B cell (primary cell): ENCODE measurements around the gene RERG. TPM values are rescaled to one million over a fixed set of nuclear protein-coding genes. Genes with fewer than 3 reads are reported as not detected.

ENCODE experiments used
- ATAC-seq: fragments of 200-7000 bp; cut with Tn5 transposase; one replicate; pipeline ENCODE4 v1.10.0; 2021; ENCODE audit warnings: low read depth, mild to moderate bottlenecking, moderate number of reproducible peaks, moderate library complexity
- CTCF ChIA-PET: fragments of 350-600 bp; sonication (Branson Sonifier 250); formaldehyde crosslinking; loops from one replicate; lab custom pipeline; 2021; ENCODE audit warnings: antibody characterized with exemption, inconsistent platforms; lab: Charles Lee
- POLR2A ChIA-PET: fragments of 350-600 bp; sonication (Branson Sonifier 250); formaldehyde crosslinking; loops from one replicate; lab custom pipeline; 2021; ENCODE audit warnings: antibody characterized with exemption; lab: Charles Lee
- DNase-seq: peaks from one replicate; pipeline ENCODE4 v3.0.0; 2013
- H2AFZ ChIP-seq: 2 replicates; pipeline ENCODE4 v1.6.1; 2012; ENCODE audit warnings: mild to moderate bottlenecking, low read depth, low read length; ENCODE audit not compliant: insufficient read depth, poor library complexity, severe bottlenecking
- H3K27ac ChIP-seq, 2 donors: 1 replicate in 1 of 2; 2 replicates in 1 of 2; pipeline ENCODE4 v1.5.1; 2012 to 2013; ENCODE audit warnings: low read length in 2 of 2, mild to moderate bottlenecking in 2 of 2, moderate library complexity in 1 of 2
- H3K27me3 ChIP-seq, 4 experiments: fragments of 200-600 bp in 1 of 4; sonication (generic) in 1 of 4; replicated peaks in 1 of 4; 1 replicate in 2 of 4; 2 replicates in 2 of 4; pipeline versions ENCODE4 v1.6.1 to v1.7.0; 2013 to 2016; ENCODE audit warnings: low read length in 3 of 4, mild to moderate bottlenecking in 2 of 4, mixed read lengths in 1 of 4, moderate library complexity in 1 of 4; ENCODE audit not compliant: insufficient read depth in 4 of 4, control insufficient read depth in 3 of 4; ENCODE audit errors: control extremely low read depth in 1 of 4
- H3K36me3 ChIP-seq, 2 experiments: replicated peaks in 1 of 2; 1 replicate in 1 of 2; 2 replicates in 1 of 2; pipeline versions ENCODE4 v1.6.1 to v1.7.1; 2013; ENCODE audit warnings: low read length in 1 of 2; ENCODE audit not compliant: insufficient read depth in 2 of 2, control insufficient read depth in 1 of 2; ENCODE audit errors: control extremely low read depth in 1 of 2, extremely low read depth in 1 of 2
- H3K4me1 ChIP-seq, 2 donors: fragments of 200-600 bp in 1 of 2; sonication (generic) in 1 of 2; 1 replicate in 1 of 2; 2 replicates in 1 of 2; pipeline versions ENCODE4 v1.5.1 to v1.6.1; 2013 to 2017; ENCODE audit warnings: low read length in 2 of 2; ENCODE audit not compliant: control insufficient read depth in 2 of 2, insufficient read depth in 2 of 2
- H3K4me2 ChIP-seq: replicated peaks from 2 replicates; pipeline ENCODE3; 2012; ENCODE audit warnings: mild to moderate bottlenecking, low read depth, low read length; ENCODE audit not compliant: poor library complexity, severe bottlenecking
- H3K4me3 ChIP-seq, 5 experiments: fragments of 200-600 bp in 1 of 5; sonication (generic) in 1 of 5; 1 replicate in 3 of 5; 2 replicates in 2 of 5; pipeline versions ENCODE4 v1.5.1 to v1.7.0; 2011 to 2016; ENCODE audit warnings: low read length in 4 of 5, mild to moderate bottlenecking in 4 of 5, low read depth in 2 of 5, control low read depth in 1 of 5, moderate library complexity in 1 of 5; ENCODE audit not compliant: insufficient read depth in 1 of 5; ENCODE audit errors: control extremely low read depth in 1 of 5, extremely low read depth in 1 of 5
- H3K79me2 ChIP-seq: fragments of 200-600 bp; sonication (generic); one replicate; pipeline ENCODE4 v1.6.0; 2016; ENCODE audit warnings: low read length; ENCODE audit not compliant: control insufficient read depth, insufficient read depth
- H3K9ac ChIP-seq: fragments of 200-600 bp; sonication (generic); 2 replicates; pipeline ENCODE4 v1.6.1; 2017; ENCODE audit warnings: mild to moderate bottlenecking, low read length, moderate library complexity
- H3K9me3 ChIP-seq, 3 donors: one replicate each; pipeline versions ENCODE4 v1.6.1 to v1.7.1; 2013; ENCODE audit warnings: low read length in 2 of 3; ENCODE audit not compliant: control insufficient read depth in 2 of 3, insufficient read depth in 1 of 3; ENCODE audit errors: control extremely low read depth in 1 of 3
- H4K20me1 ChIP-seq: 2 replicates; pipeline ENCODE4 v1.6.0; 2012; ENCODE audit warnings: mild to moderate bottlenecking, low read length; ENCODE audit not compliant: insufficient read depth, control insufficient read depth, poor library complexity, severe bottlenecking
- H3K27ac Mint-ChIP-seq: one replicate; pipeline ENCODE4 v1.8.0; 2021; ENCODE audit warnings: mixed read lengths
- H3K27me3 Mint-ChIP-seq: one replicate; pipeline ENCODE4 v1.8.0; 2021; ENCODE audit warnings: mixed read lengths
- H3K4me1 Mint-ChIP-seq: one replicate; pipeline ENCODE4 v1.8.0; 2021; ENCODE audit warnings: mixed read lengths
- H3K4me3 Mint-ChIP-seq: one replicate; pipeline ENCODE4 v1.8.0; 2021; ENCODE audit warnings: mixed read lengths
- H3K9me3 Mint-ChIP-seq: one replicate; pipeline ENCODE4 v1.8.0; 2022; ENCODE audit warnings: mixed read lengths; ENCODE audit not compliant: insufficient read depth
- CTCF ChIP-seq: fragments of 200-600 bp; IDR thresholded peaks from one replicate; pipeline ENCODE4 v1.8.0; 2022; ENCODE audit warnings: antibody characterized with exemption, mild to moderate bottlenecking
- EZH2 ChIP-seq: IDR thresholded peaks from 2 replicates; pipeline ENCODE4 v1.6.1; 2012; ENCODE audit warnings: borderline replicate concordance, low read depth, mild to moderate bottlenecking, moderate library complexity, low read length; ENCODE audit not compliant: insufficient read depth, poor library complexity, severe bottlenecking
- WGBS: methylation state at CpG from one replicate; pipeline ENCODE4 v1.1.5; 2013; ENCODE audit warnings: missing lambda C conversion rate; ENCODE audit not compliant: insufficient coverage; 5-methylcytosine and 5-hydroxymethylcytosine counted together
- intact Hi-C: fragments of 100-400 bp; cut with micrococcal nuclease; formaldehyde crosslinking; loops from one replicate; pipeline ENCODE4 v1.10.0; 2022
- polyA plus RNA-seq: library from polyadenylated mRNA; depleted of rRNA; stranded (reverse); fragments of >200 nt; gene quantifications from 2 replicates; pipeline ENCODE4 v1.2.3, GENCODE V29; 2012
- total RNA-seq, 2 donors: library from RNA; stranded (reverse); fragments of 120-200 nt in 1 of 2; gene quantifications; 1 replicate in 1 of 2; 2 replicates in 1 of 2; pipeline versions ENCODE4 v1.2.3 to v1.2.4, GENCODE V29; 2013 to 2022

Gene RERG
- total and polyA plus RNA-seq, 2 donors (not counting 1 experiment from before 2014, with no cell fraction given): not detected

DNA sequence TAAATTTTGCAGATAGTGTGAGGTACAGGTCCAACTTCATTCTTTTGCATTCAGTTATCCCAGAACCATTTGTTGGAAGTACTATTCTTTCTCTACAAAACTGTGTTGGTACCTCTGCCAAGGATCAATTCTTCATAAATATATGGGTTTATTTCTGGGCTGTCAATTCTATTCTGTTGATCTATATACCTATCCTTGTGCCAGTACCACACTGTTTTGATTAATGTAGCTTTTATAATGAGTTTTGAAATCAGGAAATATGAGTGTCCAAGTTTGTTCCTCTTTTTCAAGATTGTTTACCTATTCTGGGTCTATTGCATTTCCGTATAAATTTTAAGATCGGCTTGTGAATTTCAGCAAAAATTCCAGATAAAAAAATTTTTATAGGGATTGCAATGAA lies 48.1 kb downstream of the RERG start:
- intact Hi-C loops: no loop called here
- peaks cover 0 to 3% (median 1%) of the 10 kb centered on the region in 4 experiments for H3K27me3 ChIP-seq

More for the DNA sequence above, 48.1 kb downstream of the RERG start:
- peaks cover 10% of the 10 kb centered on the region for H3K27me3 Mint-ChIP-seq
- Histone ChIP-seq H3K9ac (no peak overlapping the region), H3K4me3 (no peak overlapping the region), H3K4me2 (no peak overlapping the region), H4K20me1 (no peaks in the 10 kb centered on the region), H3K27ac (no peak overlapping the region), H3K9me3 (peaks cover 0 to 2% (median 0%) of the 10 kb centered on the region in 3 donors), H2AFZ (no peak overlapping the region), H3K4me1 (no peaks in the 10 kb centered on the region), H3K36me3 (no peaks in the 10 kb centered on the region), H3K79me2 (no peaks in the 10 kb centered on the region)
- TF ChIP-seq EZH2: no peak
- no peak for TF ChIP-seq CTCF
- peaks cover 2% of the 10 kb centered on the region for H3K9me3 Mint-ChIP-seq
- ChIA-PET POLR2A (no interaction called here), CTCF (no interaction called here)
- H3K27ac Mint-ChIP-seq: no peak overlapping the region
- no peak for DNase-seq
- no peak overlapping the region for H3K4me3 Mint-ChIP-seq
- no peaks in the 10 kb centered on the region for H3K4me1 Mint-ChIP-seq
- WGBS: no CpG with 5 or more reads among the region's 2 CpGs
- no peak for ATAC-seq
